ENCODE results near the gene MCC. TPM values are rescaled to one million over a fixed set of nuclear protein-coding genes. Genes with fewer than 3 reads are reported as not detected.

Gene MCC
- total RNA-seq, 1 experiment from 2014 or later, result 0.60 TPM

DNA sequence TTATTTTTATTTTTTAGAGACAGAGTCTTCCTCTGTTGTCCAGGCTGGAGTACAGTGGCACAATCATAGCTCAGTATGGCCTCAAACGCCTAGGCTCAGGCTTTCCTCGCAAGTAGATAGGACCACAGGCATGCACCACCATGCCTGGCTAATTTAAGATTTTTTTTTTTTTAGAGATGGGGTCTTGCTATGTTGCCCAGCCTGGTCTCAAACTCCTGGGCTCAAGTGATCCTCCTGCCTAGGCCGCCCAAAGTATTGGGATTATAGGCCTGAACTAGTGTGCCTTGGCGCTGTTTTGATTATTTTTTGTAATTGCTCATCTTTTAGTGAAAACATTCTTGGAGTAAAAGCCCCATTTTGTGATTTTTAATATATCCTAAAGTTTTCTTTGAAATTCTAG lies 30.6 kb upstream of the MCC start:
- DNase-seq (ENCODE audit: low spot score), result no peak
- TF ChIP-seq, protein P1, sequence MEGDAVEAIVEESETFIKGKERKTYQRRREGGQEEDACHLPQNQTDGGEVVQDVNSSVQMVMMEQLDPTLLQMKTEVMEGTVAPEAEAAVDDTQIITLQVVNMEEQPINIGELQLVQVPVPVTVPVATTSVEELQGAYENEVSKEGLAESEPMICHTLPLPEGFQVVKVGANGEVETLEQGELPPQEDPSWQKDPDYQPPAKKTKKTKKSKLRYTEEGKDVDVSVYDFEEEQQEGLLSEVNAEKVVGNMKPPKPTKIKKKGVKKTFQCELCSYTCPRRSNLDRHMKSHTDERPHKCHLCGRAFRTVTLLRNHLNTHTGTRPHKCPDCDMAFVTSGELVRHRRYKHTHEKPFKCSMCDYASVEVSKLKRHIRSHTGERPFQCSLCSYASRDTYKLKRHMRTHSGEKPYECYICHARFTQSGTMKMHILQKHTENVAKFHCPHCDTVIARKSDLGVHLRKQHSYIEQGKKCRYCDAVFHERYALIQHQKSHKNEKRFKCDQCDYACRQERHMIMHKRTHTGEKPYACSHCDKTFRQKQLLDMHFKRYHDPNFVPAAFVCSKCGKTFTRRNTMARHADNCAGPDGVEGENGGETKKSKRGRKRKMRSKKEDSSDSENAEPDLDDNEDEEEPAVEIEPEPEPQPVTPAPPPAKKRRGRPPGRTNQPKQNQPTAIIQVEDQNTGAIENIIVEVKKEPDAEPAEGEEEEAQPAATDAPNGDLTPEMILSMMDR (conservative IDR thresholded peaks at IDR 0.05; ENCODE audit: low read depth, low read length), result no peak
- TF ChIP-seq EZH2 (IDR thresholded peaks at IDR 0.05; ENCODE audit: borderline replicate concordance, low read depth, low read length, poor library complexity, severe bottlenecking), result no peak
- ChIA-PET CTCF (no interaction called here), POLR2A (ENCODE audit: low non-redundant PET) (no interaction called here)
- intact Hi-C loops (cut with micrococcal nuclease; ENCODE audit: unreplicated experiment), result no loop called here
- no TSS peak for BruUV-seq (replicated peaks)
- H3K36me3 ChIP-seq (ENCODE audit: insufficient read depth, low read length, poor library complexity, severe bottlenecking), result peaks cover 18% of the 10 kb centered on the region
- no peaks in the 10 kb centered on the region for H3K27me3 ChIP-seq (replicated peaks; ENCODE audit: insufficient read depth, low read depth, low read length, poor library complexity)
- H3K27ac ChIP-seq (ENCODE audit: low read depth, low read length, poor library complexity, severe bottlenecking), result no peak overlapping the region
- H3K4me1 ChIP-seq (ENCODE audit: insufficient read depth, low read length, poor library complexity, severe bottlenecking), result peaks cover 23% of the 10 kb centered on the region
- no peaks in the 10 kb centered on the region for H3K9me3 ChIP-seq (ENCODE audit: low read depth, low read length, poor library complexity, severe bottlenecking)
- H3K4me3 ChIP-seq (ENCODE audit: low read depth, low read length, poor library complexity, severe bottlenecking), result no peak overlapping the region

DNA sequence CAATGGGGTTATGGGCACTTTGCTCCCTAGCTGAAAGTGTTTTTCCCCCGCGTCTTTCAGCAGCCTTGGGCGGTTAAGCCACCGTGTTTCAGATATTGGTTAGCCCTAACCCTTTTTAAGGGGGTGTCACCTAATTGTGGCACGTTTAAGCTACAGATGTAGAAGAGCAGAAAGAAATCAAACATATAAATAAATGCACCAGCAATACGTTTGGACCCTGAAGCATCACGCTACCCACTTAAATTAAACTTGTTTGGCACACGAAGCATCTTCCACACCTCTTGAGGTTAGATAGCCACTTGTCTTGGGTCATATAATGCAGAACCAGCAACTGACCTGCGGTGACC lies 26.0 kb upstream of the MCC start:
- CTCF ChIA-PET, result no interaction called here
- POLR2A ChIA-PET (ENCODE audit: low non-redundant PET), result no interaction called here

DNA sequence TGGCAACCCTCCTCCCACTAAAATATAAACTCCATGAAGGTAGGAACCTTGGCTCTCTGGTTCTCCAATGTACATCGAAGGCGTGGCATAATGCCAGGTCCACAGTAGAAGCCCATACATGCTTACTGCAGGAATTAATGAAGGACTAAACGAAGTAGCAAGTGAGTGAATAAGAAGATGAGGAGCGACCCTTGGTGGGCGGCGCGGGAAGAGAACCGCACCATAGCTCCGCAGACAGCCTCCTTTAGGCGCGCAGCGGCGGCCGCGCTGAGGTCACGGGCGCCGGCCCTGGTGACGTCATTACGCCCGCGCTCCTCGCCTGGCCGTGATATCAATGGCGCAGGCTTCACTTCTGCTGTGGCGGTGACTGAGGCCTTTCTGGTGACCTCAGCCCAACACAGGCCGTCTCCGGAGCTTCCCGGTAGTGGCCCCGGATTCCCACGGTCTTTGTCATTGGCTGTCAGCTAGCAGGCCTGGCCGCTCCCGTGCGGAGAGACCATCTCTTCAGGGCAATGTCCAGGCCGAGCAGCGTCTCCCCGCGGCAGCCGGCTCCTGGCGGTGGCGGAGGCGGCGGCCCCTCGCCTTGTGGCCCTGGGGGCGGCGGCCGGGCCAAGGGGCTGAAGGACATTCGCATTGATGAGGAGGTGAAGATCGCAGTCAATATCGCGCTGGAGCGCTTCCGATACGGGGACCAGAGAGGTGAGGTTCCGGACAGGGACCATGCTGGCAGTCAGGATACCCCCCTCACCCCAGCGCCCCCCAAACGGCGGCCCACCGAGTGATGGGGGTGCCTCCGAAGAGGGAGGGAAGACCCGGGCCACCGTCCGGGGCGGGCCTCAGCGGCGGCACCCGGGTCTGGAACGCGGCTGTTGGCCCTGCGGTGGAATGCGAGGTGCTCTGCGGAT lies 25.4 kb upstream of the MCC start, which contains the start of gene YTHDC2:
YTHDC2 (plus strand) TSS at position 311 of the 905 bp plus-strand sequence; CDS start at position 513, 202 bp downstream.
- Histone ChIP-seq H3K4me1 (ENCODE audit: insufficient read depth, low read length, poor library complexity, severe bottlenecking) (peaks cover 6% of the 10 kb centered on the region), H3K27ac (ENCODE audit: low read depth, low read length, poor library complexity, severe bottlenecking) (peak within 1 kb of the TSS; percentile 93), H3K9me3 (ENCODE audit: low read depth, low read length, poor library complexity, severe bottlenecking) (no peaks in the 10 kb centered on the region), H3K27me3 (replicated peaks; ENCODE audit: insufficient read depth, low read depth, low read length, poor library complexity) (peaks cover 7% of the 10 kb centered on the region), H3K4me3 (ENCODE audit: low read depth, low read length, poor library complexity, severe bottlenecking) (peak within 1 kb of the TSS; percentile 94), H3K36me3 (ENCODE audit: insufficient read depth, low read length, poor library complexity, severe bottlenecking) (peaks cover 7% of the 10 kb centered on the region)
- ChIA-PET CTCF (no interaction called here), POLR2A (ENCODE audit: low non-redundant PET) (no interaction called here)
- BruUV-seq (replicated peaks), result no TSS peak
- intact Hi-C loops (cut with micrococcal nuclease; ENCODE audit: unreplicated experiment), result loop anchor here (2.0 to 5.0 kb wide), 3 partner anchors 135 to 516 kb away; no protein-coding TSS in a partner anchor
- DNase-seq (ENCODE audit: low spot score), result peak; percentile 92
- no peak for TF ChIP-seq EZH2 (IDR thresholded peaks at IDR 0.05; ENCODE audit: borderline replicate concordance, low read depth, low read length, poor library complexity, severe bottlenecking)
- TF ChIP-seq, protein P1 (conservative IDR thresholded peaks at IDR 0.05; ENCODE audit: low read depth, low read length), result peak; percentile 51; the same call in 1 of the 2 replicates

More for the DNA sequence above, 26.0 kb upstream of the MCC start:
- no peak for DNase-seq (ENCODE audit: low spot score)
- Histone ChIP-seq H3K36me3 (ENCODE audit: insufficient read depth, low read length, poor library complexity, severe bottlenecking) (peaks cover 7% of the 10 kb centered on the region), H3K4me1 (ENCODE audit: insufficient read depth, low read length, poor library complexity, severe bottlenecking) (peaks cover 6% of the 10 kb centered on the region), H3K27ac (ENCODE audit: low read depth, low read length, poor library complexity, severe bottlenecking) (peak overlapping the region; percentile 93), H3K9me3 (ENCODE audit: low read depth, low read length, poor library complexity, severe bottlenecking) (no peaks in the 10 kb centered on the region), H3K27me3 (replicated peaks; ENCODE audit: insufficient read depth, low read depth, low read length, poor library complexity) (peaks cover 5% of the 10 kb centered on the region), H3K4me3 (ENCODE audit: low read depth, low read length, poor library complexity, severe bottlenecking) (peak overlapping the region; percentile 94)
- no peak for TF ChIP-seq EZH2 (IDR thresholded peaks at IDR 0.05; ENCODE audit: borderline replicate concordance, low read depth, low read length, poor library complexity, severe bottlenecking)
- TF ChIP-seq, protein P1 (conservative IDR thresholded peaks at IDR 0.05; ENCODE audit: low read depth, low read length), result no peak
- BruUV-seq (replicated peaks), result no TSS peak
- intact Hi-C loops (cut with micrococcal nuclease; ENCODE audit: unreplicated experiment), result loop anchor here (5.0 kb wide), 2 partner anchors 177 to 517 kb away; no protein-coding TSS in a partner anchor

Data from A673 (cell line).